ENCODE data around the gene ANAPC4.

Gene ANAPC4

DNA sequence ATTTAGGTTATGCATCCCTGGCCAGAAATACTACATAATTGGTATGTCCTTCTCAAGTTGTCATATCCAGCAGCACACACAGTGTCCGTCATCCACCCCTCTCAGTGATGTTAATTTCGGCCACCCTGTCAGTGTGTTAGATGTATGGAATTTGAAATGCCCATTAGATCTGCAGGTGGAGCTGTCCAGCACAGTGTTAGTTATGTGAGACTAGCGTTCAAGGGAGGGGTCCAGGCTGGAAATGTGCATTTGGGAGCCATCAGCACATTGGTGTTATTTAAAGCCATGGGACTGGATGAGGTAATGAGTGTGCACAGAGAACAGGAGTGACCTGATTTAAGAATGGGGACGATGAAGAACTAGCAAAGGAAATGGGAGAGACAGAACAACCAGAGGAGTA lies 22.4 kb downstream of the ANAPC4 start:
- Histone ChIP-seq H4K20me1 (ENCODE audit: insufficient read depth, low read length) (no peaks in the 10 kb centered on the region), H2AFZ (ENCODE audit: low read length) (no peak overlapping the region), H3K9ac (ENCODE audit: low read length) (no peak overlapping the region), H3K27ac (ENCODE audit: low read depth, low read length, poor library complexity, severe bottlenecking) (no peak overlapping the region), H3K27me3 (ENCODE audit: insufficient read depth, low read length) (no peaks in the 10 kb centered on the region), H3K36me3 (ENCODE audit: insufficient read depth, low read length) (peaks cover 65% of the 10 kb centered on the region), H3K4me2 (ENCODE audit: low read length) (no peak overlapping the region), H3K4me3 (ENCODE audit: low read depth, low read length, poor library complexity, severe bottlenecking) (no peak overlapping the region), H3K9me2 (ENCODE audit: low read depth, low read length) (no peaks in the 10 kb centered on the region), H3K4me1 (ENCODE audit: insufficient read depth, low read length, severe bottlenecking) (no peaks in the 10 kb centered on the region), H3F3A (ENCODE audit: insufficient read depth, low read length) (no peaks in the 10 kb centered on the region), H3K79me2 (ENCODE audit: insufficient read depth, low read length) (no peaks in the 10 kb centered on the region), H3K9me3 (ENCODE audit: low read length) (no peaks in the 10 kb centered on the region)
- TF ChIP-seq, protein P1, sequence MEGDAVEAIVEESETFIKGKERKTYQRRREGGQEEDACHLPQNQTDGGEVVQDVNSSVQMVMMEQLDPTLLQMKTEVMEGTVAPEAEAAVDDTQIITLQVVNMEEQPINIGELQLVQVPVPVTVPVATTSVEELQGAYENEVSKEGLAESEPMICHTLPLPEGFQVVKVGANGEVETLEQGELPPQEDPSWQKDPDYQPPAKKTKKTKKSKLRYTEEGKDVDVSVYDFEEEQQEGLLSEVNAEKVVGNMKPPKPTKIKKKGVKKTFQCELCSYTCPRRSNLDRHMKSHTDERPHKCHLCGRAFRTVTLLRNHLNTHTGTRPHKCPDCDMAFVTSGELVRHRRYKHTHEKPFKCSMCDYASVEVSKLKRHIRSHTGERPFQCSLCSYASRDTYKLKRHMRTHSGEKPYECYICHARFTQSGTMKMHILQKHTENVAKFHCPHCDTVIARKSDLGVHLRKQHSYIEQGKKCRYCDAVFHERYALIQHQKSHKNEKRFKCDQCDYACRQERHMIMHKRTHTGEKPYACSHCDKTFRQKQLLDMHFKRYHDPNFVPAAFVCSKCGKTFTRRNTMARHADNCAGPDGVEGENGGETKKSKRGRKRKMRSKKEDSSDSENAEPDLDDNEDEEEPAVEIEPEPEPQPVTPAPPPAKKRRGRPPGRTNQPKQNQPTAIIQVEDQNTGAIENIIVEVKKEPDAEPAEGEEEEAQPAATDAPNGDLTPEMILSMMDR (IDR thresholded peaks at IDR 0.05; ENCODE audit: low read length): no peak
- no peak for TF ChIP-seq EZH2 (IDR thresholded peaks at IDR 0.05; ENCODE audit: borderline replicate concordance, low read length)

DNA sequence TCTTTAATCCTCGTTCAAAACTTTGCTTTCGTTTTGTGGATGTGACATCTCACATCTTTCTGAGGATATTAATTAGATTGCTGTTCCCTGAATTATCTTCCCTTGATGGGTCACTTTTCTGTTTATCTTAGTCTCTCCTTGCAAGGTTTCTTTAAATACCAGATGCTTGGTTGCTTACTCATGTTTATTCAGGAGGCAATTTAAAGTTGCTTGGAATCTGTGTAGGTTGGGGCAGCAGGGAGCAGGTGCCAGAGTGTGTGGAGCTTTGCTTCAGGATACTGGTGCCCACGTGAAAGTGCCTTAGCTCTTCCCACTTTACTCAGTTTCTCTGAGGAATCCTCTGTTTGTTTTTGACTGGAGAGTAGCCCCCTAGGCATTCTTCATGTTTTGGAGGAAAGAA lies 24.0 kb downstream of the ANAPC4 start:
- no peaks in the 10 kb centered on the region for H3K9me2 ChIP-seq (ENCODE audit: low read depth, low read length)
- H3K9me3 ChIP-seq (ENCODE audit: low read length): no peaks in the 10 kb centered on the region
- H3K4me2 ChIP-seq (ENCODE audit: low read length): no peak overlapping the region
- H3K4me3 ChIP-seq (ENCODE audit: low read depth, low read length, poor library complexity, severe bottlenecking): no peak overlapping the region
- no peak overlapping the region for H3K27ac ChIP-seq (ENCODE audit: low read depth, low read length, poor library complexity, severe bottlenecking)
- H3K4me1 ChIP-seq (ENCODE audit: insufficient read depth, low read length, severe bottlenecking): no peaks in the 10 kb centered on the region
- H4K20me1 ChIP-seq (ENCODE audit: insufficient read depth, low read length): no peaks in the 10 kb centered on the region
- peaks cover 60% of the 10 kb centered on the region for H3K36me3 ChIP-seq (ENCODE audit: insufficient read depth, low read length)
- H3K27me3 ChIP-seq (ENCODE audit: insufficient read depth, low read length): no peaks in the 10 kb centered on the region
- no peak overlapping the region for H2AFZ ChIP-seq (ENCODE audit: low read length)
- no peaks in the 10 kb centered on the region for H3K79me2 ChIP-seq (ENCODE audit: insufficient read depth, low read length)
- no peaks in the 10 kb centered on the region for H3F3A ChIP-seq (ENCODE audit: insufficient read depth, low read length)
- H3K9ac ChIP-seq (ENCODE audit: low read length): no peak overlapping the region
- TF ChIP-seq, protein P1 (IDR thresholded peaks at IDR 0.05; ENCODE audit: low read length): no peak
- TF ChIP-seq EZH2 (IDR thresholded peaks at IDR 0.05; ENCODE audit: borderline replicate concordance, low read length): no peak

DNA sequence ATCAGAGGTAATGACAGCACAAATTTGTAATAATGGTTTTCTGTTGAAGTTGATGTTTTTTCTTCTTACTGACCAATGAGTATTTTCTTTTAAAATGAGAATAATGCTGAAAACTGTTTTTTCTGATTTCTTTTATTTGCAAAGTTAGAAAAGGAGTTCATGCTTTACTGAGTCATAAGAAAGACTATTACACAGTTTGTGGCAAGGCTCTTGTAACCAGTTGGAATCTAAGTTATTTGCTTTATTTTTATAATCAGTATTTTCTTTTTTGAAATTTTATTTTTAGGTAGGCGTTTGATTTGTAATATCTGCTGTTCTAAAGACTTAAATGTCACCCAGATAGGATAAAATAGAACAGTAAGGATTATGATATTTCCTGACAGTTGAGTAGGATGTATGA lies 25.5 kb downstream of the ANAPC4 start:
- Histone ChIP-seq H2AFZ (ENCODE audit: low read length) (no peak overlapping the region), H3K9me3 (ENCODE audit: low read length) (no peaks in the 10 kb centered on the region), H4K20me1 (ENCODE audit: insufficient read depth, low read length) (no peaks in the 10 kb centered on the region), H3K4me1 (ENCODE audit: insufficient read depth, low read length, severe bottlenecking) (no peaks in the 10 kb centered on the region), H3K27ac (ENCODE audit: low read depth, low read length, poor library complexity, severe bottlenecking) (no peak overlapping the region), H3K9me2 (ENCODE audit: low read depth, low read length) (no peaks in the 10 kb centered on the region), H3K9ac (ENCODE audit: low read length) (no peak overlapping the region), H3K27me3 (ENCODE audit: insufficient read depth, low read length) (no peaks in the 10 kb centered on the region), H3F3A (ENCODE audit: insufficient read depth, low read length) (no peaks in the 10 kb centered on the region), H3K4me3 (ENCODE audit: low read depth, low read length, poor library complexity, severe bottlenecking) (no peak overlapping the region), H3K36me3 (ENCODE audit: insufficient read depth, low read length) (peaks cover 56% of the 10 kb centered on the region), H3K4me2 (ENCODE audit: low read length) (no peak overlapping the region), H3K79me2 (ENCODE audit: insufficient read depth, low read length) (no peaks in the 10 kb centered on the region)
- TF ChIP-seq, protein P1 (IDR thresholded peaks at IDR 0.05; ENCODE audit: low read length): no peak
- TF ChIP-seq EZH2 (IDR thresholded peaks at IDR 0.05; ENCODE audit: borderline replicate concordance, low read length): no peak

Measured in OCI-LY1 (cell line).